ENCODE data around the gene RASSF1. TPM values are rescaled to one million over a fixed set of nuclear protein-coding genes. Genes with fewer than 3 reads are reported as not detected.
A peak's percentile ranks its signal among the peaks of the same experiment; 100 is the strongest.

Gene RASSF1
- total RNA-seq, 1 experiment from 2014 or later = 14.7 TPM

DNA sequence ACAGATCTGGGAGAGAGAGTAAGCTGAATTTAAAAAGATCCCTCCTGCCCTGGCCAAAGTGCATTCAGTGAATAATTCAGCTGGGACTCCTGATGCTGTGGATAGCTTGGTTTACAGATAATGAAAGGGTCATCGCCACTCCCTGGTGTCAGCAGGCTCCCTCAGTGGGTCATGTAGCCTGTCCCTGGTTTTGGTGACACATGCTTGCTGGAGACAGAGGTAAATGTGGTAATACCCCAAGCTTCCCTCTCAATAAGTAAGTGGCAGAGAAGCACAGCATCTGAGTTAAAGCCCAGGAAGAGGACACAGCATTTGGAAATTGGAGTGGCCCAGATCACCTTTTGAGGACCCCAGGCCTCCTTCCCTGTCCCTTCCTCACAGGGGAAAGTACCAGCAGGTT, 16.8 kb upstream of the RASSF1 start:
- CTCF ChIA-PET = no interaction called here
- TF ChIP-seq, protein P1, sequence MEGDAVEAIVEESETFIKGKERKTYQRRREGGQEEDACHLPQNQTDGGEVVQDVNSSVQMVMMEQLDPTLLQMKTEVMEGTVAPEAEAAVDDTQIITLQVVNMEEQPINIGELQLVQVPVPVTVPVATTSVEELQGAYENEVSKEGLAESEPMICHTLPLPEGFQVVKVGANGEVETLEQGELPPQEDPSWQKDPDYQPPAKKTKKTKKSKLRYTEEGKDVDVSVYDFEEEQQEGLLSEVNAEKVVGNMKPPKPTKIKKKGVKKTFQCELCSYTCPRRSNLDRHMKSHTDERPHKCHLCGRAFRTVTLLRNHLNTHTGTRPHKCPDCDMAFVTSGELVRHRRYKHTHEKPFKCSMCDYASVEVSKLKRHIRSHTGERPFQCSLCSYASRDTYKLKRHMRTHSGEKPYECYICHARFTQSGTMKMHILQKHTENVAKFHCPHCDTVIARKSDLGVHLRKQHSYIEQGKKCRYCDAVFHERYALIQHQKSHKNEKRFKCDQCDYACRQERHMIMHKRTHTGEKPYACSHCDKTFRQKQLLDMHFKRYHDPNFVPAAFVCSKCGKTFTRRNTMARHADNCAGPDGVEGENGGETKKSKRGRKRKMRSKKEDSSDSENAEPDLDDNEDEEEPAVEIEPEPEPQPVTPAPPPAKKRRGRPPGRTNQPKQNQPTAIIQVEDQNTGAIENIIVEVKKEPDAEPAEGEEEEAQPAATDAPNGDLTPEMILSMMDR (IDR thresholded peaks at IDR 0.05; ENCODE audit: unreplicated experiment) = no peak
- Mint-ChIP-seq H3K36me3 (ENCODE audit: insufficient read depth, unreplicated experiment) (peaks cover 28% of the 10 kb centered on the region), H3K9me3 (ENCODE audit: low read depth, unreplicated experiment) (no peaks in the 10 kb centered on the region), H3K4me1 (ENCODE audit: low read depth, unreplicated experiment) (peaks cover 10% of the 10 kb centered on the region), H3K27ac (ENCODE audit: unreplicated experiment) (no peak overlapping the region), H3K4me3 (ENCODE audit: low read depth, unreplicated experiment) (peak overlapping the region; percentile 96), H3K27me3 (ENCODE audit: unreplicated experiment) (no peaks in the 10 kb centered on the region)
- no TSS peak for BruUV-seq (replicated peaks)
- no peak for DNase-seq
- intact Hi-C loops (cut with micrococcal nuclease; ENCODE audit: unreplicated experiment) = no loop called here

GRCh38 chr3:50356553-50356952, 15.9 kb upstream of the RASSF1 start:
- no peaks in the 10 kb centered on the region for H3K9me3 Mint-ChIP-seq (ENCODE audit: low read depth, unreplicated experiment)
- TF ChIP-seq, protein P1 (IDR thresholded peaks at IDR 0.05; ENCODE audit: unreplicated experiment) = no peak
- H3K4me1 Mint-ChIP-seq (ENCODE audit: low read depth, unreplicated experiment) = peaks cover 10% of the 10 kb centered on the region
- no peaks in the 10 kb centered on the region for H3K27me3 Mint-ChIP-seq (ENCODE audit: unreplicated experiment)
- no TSS peak for BruUV-seq (replicated peaks)
- no peak for DNase-seq
- CTCF ChIA-PET = interaction anchor here (0.6 kb wide), 1 partner anchor 84 kb away, joined by 4 read pairs; no protein-coding TSS in a partner anchor
- peak overlapping the region; percentile 96 for H3K4me3 Mint-ChIP-seq (ENCODE audit: low read depth, unreplicated experiment)
- H3K36me3 Mint-ChIP-seq (ENCODE audit: insufficient read depth, unreplicated experiment) = peaks cover 29% of the 10 kb centered on the region
- H3K27ac Mint-ChIP-seq (ENCODE audit: unreplicated experiment) = no peak overlapping the region
- intact Hi-C loops (cut with micrococcal nuclease; ENCODE audit: unreplicated experiment) = no loop called here

DNA sequence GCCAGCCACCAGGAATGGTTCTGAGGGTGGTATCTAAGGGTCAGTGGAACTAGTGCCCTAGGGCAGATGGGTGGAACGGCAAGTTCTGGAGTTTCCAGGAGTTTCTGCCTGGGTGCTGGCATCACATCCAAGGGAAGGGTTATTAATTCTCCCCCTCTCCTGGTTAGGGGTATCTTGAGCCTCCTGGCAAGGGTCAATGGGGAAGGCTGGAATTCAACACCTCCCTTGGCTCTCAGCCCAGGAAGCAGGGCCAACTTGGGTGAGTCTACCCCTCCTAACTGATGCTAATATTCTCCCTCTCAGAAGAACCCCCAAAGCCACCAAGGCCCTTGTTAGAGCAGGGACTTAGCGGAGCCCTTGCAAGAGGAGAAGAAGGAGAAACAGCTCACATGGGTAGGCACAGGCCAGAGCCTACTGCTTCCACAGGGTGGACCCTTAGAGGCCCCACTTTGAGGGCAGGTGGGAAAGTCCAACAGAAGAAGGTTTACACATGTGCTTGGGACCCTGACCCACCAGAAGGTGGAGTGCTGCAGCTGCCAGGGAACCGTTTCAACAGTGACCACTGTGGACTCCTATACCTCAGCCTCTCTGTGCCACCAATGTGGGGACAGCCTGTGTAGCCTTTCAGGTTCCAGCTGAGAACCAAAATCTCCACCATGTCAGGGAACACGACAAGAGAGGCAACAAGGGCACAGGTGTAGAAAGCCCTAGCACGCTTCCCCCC, 15.4 kb upstream of the RASSF1 start:
- no peak overlapping the region for H3K4me3 Mint-ChIP-seq (ENCODE audit: low read depth, unreplicated experiment)

DNA sequence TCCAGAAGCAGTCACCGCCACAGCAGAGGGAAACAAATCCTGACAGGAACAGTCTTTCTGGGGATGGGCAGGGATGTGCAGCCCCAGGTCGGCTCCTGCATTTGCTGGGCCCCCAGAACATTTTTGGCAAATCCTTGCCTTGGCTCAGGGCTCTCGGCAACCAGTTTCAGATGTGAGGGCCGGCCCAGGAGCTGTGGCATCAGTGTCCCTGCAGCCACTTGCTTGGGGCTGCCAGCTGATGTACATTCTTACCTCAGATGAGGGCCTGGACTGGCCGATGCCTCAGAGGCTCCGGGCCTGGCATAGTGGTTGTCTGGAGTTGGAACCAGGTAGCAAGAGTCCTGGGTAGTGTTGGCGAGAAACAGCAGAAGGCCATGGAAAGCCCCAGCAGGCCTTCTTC, 14.2 kb upstream of the RASSF1 start:
- intact Hi-C loops (cut with micrococcal nuclease; ENCODE audit: unreplicated experiment) = no loop called here
- H3K4me3 Mint-ChIP-seq (ENCODE audit: low read depth, unreplicated experiment) = no peak overlapping the region
- CTCF ChIA-PET = no interaction called here
- H3K36me3 Mint-ChIP-seq (ENCODE audit: insufficient read depth, unreplicated experiment) = peaks cover 43% of the 10 kb centered on the region
- H3K4me1 Mint-ChIP-seq (ENCODE audit: low read depth, unreplicated experiment) = peaks cover 17% of the 10 kb centered on the region
- TF ChIP-seq, protein P1 (IDR thresholded peaks at IDR 0.05; ENCODE audit: unreplicated experiment) = no peak
- DNase-seq = no peak
- H3K27ac Mint-ChIP-seq (ENCODE audit: unreplicated experiment) = no peak overlapping the region
- no TSS peak for BruUV-seq (replicated peaks)
- H3K9me3 Mint-ChIP-seq (ENCODE audit: low read depth, unreplicated experiment) = no peaks in the 10 kb centered on the region
- no peaks in the 10 kb centered on the region for H3K27me3 Mint-ChIP-seq (ENCODE audit: unreplicated experiment)

More for the DNA sequence above, 15.4 kb upstream of the RASSF1 start:
- no peaks in the 10 kb centered on the region for H3K27me3 Mint-ChIP-seq (ENCODE audit: unreplicated experiment)
- no peak overlapping the region for H3K27ac Mint-ChIP-seq (ENCODE audit: unreplicated experiment)
- intact Hi-C loops (cut with micrococcal nuclease; ENCODE audit: unreplicated experiment) = no loop called here
- peaks cover 34% of the 10 kb centered on the region for H3K36me3 Mint-ChIP-seq (ENCODE audit: insufficient read depth, unreplicated experiment)
- CTCF ChIA-PET = interaction anchor here (0.6 kb wide), 2 partner anchors 25 to 83 kb away, joined by 4 read pairs; no protein-coding TSS in a partner anchor
- no peaks in the 10 kb centered on the region for H3K9me3 Mint-ChIP-seq (ENCODE audit: low read depth, unreplicated experiment)
- TF ChIP-seq, protein P1 (IDR thresholded peaks at IDR 0.05; ENCODE audit: unreplicated experiment) = no peak
- peaks cover 10% of the 10 kb centered on the region for H3K4me1 Mint-ChIP-seq (ENCODE audit: low read depth, unreplicated experiment)
- no TSS peak for BruUV-seq (replicated peaks)
- no peak for DNase-seq
